22Rv1 (cell line): ENCODE measurements around the gene CFAP97D1.

Source experiments
- H3K27ac ChIP-seq: fragments of 450-650 bp; 2 replicates; pipeline ENCODE4 v1.5.1; 2017
- ZFX ChIP-seq: fragments of 450-650 bp; IDR thresholded peaks from 2 replicates; pipeline ENCODE4 v1.6.1; 2017; ENCODE audit warnings: antibody characterized with exemption, borderline replicate concordance
- TF ChIP-seq, protein P1 (sequence below): fragments of 450-650 bp; IDR thresholded peaks from 2 replicates; pipeline ENCODE4 v1.5.1; 2017; ENCODE audit warnings: mild to moderate bottlenecking

CFAP97D1 gene

GRCh38 chr17:43774304-43775250 is 5.7 kb upstream of the CFAP97D1 start:
- no peak overlapping the region for H3K27ac ChIP-seq
- TF ChIP-seq, protein P1, sequence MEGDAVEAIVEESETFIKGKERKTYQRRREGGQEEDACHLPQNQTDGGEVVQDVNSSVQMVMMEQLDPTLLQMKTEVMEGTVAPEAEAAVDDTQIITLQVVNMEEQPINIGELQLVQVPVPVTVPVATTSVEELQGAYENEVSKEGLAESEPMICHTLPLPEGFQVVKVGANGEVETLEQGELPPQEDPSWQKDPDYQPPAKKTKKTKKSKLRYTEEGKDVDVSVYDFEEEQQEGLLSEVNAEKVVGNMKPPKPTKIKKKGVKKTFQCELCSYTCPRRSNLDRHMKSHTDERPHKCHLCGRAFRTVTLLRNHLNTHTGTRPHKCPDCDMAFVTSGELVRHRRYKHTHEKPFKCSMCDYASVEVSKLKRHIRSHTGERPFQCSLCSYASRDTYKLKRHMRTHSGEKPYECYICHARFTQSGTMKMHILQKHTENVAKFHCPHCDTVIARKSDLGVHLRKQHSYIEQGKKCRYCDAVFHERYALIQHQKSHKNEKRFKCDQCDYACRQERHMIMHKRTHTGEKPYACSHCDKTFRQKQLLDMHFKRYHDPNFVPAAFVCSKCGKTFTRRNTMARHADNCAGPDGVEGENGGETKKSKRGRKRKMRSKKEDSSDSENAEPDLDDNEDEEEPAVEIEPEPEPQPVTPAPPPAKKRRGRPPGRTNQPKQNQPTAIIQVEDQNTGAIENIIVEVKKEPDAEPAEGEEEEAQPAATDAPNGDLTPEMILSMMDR, result no peak
- no peak for TF ChIP-seq ZFX

- H3K27ac ChIP-seq, result peak within 1 kb of the TSS; percentile 91
Observed at GRCh38 chr17:43778337-43779144, 1.7 kb upstream of the CFAP97D1 start, which contains the start of gene DUSP3. Gene DUSP3, minus strand, starts transcription at chr17:43778977. Its CDS starts 53 bp downstream, at chr17:43778924.

GRCh38 chr17:43779145-43780125 is 800 bp upstream of the CFAP97D1 start:
- H3K27ac ChIP-seq, result peak overlapping the region; percentile 91
- TF ChIP-seq, protein P1, result no peak
- no peak for TF ChIP-seq ZFX

More at GRCh38 chr17:43778337-43779144, 1.7 kb upstream of the CFAP97D1 start, which contains the start of gene DUSP3:
- TF ChIP-seq, protein P1, result no peak
- TF ChIP-seq ZFX, result no peak

DNA sequence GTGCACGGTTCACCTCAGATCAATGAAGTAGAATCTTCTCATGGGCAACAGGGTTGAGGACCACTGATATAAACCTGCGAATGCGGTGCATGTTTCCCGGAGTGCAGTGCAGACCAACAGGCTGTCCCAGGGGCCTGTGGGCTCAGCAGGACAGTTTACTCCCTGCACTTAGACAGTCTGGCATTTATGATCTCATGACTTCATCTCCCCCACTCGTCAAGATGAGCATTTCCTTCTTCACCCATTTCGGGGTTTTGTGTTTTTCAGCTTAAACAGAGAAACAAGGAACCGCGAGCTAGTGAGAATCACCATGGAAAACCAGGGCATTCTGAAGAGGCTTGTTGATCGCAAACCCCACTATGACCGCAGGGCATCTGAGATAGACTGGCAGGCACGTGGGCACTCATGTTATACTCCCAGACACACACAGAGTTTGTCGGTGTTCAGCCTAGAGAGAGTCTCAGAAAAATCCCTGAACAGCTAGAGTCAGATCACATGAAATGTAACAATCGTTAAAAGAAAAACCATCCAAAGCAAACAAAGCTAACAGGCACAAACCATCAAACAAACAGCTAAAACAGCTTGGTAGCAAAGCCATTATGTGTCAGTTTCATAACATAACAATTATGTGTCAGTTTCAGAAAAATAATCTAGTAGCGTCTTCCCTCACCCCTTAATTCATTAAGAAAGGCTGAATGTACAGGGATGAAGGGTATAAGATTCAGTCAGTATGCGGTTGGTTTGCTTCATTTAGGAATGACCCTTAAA is 2.9 kb downstream of the CFAP97D1 start:
- TF ChIP-seq, protein P1, result no peak
- TF ChIP-seq ZFX, result no peak
- H3K27ac ChIP-seq, result no peak overlapping the region

GRCh38 chr17:43784068-43784467 is 3.8 kb downstream of the CFAP97D1 start:
- no peak overlapping the region for H3K27ac ChIP-seq
- TF ChIP-seq, protein P1, result no peak
- no peak for TF ChIP-seq ZFX

DNA sequence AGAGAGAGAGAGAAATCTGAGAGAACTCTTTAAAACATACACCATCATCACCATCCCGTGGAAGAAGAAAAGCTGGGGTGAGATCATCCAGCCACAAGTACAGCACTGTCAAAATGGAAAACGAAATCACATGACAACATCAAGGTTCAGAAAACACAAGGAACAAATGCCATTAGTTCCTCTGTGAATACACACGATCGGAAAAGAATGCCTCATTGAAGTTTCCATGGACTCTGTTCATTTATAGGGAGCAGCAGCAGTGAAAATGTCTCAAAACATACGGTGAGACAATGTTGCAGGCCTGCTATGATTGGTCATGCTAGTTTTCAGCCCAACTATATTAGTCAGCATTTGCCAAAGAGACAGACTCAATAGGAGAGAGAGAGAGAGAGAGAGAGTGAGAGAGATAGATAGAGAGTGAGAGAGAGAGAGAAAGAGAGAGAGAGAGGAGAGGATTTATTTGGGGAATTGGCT is 4.4 kb downstream of the CFAP97D1 start:
- TF ChIP-seq ZFX, result no peak
- TF ChIP-seq, protein P1, result no peak
- H3K27ac ChIP-seq, result no peak overlapping the region
